ENCODE measurements around the gene USP6NL. TPM values are rescaled to one million over a fixed set of nuclear protein-coding genes. Genes with fewer than 3 reads are reported as not detected.

The USP6NL gene
- total RNA-seq, 1 experiment from 2014 or later, result 21.4 TPM

DNA sequence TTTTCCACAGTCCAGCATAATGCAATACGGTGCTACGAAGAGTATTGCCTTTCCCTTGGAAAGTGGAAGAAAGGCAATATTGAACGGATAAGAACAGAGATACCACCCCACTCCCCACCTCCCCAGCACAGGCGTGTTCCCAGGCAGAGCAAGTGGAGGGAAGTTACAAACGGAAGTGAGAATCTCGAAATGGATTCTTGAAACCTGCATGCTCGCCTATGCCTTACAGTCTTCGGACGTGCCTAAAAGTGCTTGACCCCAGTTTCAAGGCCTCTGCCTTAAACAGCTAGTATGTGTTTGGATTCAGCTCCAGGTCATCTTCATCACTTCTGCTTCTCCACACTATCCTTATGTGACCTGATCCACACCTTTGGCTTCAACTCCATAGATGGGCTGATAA is 35.0 kb upstream of the USP6NL start:
- H3K4me3 Mint-ChIP-seq, result no peak overlapping the region
- H3K27ac Mint-ChIP-seq, result no peak overlapping the region
- no peak for ATAC-seq
- CTCF ChIA-PET, result no interaction called here
- H3K27me3 Mint-ChIP-seq (ENCODE audit: low read depth), result no peaks in the 10 kb centered on the region
- POLR2A ChIA-PET, result no interaction called here
- no peaks in the 10 kb centered on the region for H3K4me1 Mint-ChIP-seq
- TF ChIP-seq ATF1 (CRISPR knock-in tag; IDR thresholded peaks at IDR 0.05) (no peak), OVOL2 (CRISPR knock-in tag; IDR thresholded peaks at IDR 0.05; ENCODE audit: borderline replicate concordance) (no peak), RELA (CRISPR knock-in tag; IDR thresholded peaks at IDR 0.05; ENCODE audit: borderline replicate concordance) (no peak)
- TF ChIP-seq, protein P1, sequence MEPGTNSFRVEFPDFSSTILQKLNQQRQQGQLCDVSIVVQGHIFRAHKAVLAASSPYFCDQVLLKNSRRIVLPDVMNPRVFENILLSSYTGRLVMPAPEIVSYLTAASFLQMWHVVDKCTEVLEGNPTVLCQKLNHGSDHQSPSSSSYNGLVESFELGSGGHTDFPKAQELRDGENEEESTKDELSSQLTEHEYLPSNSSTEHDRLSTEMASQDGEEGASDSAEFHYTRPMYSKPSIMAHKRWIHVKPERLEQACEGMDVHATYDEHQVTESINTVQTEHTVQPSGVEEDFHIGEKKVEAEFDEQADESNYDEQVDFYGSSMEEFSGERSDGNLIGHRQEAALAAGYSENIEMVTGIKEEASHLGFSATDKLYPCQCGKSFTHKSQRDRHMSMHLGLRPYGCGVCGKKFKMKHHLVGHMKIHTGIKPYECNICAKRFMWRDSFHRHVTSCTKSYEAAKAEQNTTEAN (CRISPR knock-in tag; IDR thresholded peaks at IDR 0.05), result no peak
- TF ChIP-seq, protein P2, sequence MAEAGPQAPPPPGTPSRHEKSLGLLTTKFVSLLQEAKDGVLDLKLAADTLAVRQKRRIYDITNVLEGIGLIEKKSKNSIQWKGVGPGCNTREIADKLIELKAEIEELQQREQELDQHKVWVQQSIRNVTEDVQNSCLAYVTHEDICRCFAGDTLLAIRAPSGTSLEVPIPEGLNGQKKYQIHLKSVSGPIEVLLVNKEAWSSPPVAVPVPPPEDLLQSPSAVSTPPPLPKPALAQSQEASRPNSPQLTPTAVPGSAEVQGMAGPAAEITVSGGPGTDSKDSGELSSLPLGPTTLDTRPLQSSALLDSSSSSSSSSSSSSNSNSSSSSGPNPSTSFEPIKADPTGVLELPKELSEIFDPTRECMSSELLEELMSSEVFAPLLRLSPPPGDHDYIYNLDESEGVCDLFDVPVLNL (CRISPR knock-in tag; IDR thresholded peaks at IDR 0.05; ENCODE audit: borderline replicate concordance, low read depth), result no peak
- no peaks in the 10 kb centered on the region for H3K9me3 Mint-ChIP-seq
- DNase-seq (ENCODE audit: low spot score), result no peak
- H3K36me3 Mint-ChIP-seq, result no peaks in the 10 kb centered on the region

DNA sequence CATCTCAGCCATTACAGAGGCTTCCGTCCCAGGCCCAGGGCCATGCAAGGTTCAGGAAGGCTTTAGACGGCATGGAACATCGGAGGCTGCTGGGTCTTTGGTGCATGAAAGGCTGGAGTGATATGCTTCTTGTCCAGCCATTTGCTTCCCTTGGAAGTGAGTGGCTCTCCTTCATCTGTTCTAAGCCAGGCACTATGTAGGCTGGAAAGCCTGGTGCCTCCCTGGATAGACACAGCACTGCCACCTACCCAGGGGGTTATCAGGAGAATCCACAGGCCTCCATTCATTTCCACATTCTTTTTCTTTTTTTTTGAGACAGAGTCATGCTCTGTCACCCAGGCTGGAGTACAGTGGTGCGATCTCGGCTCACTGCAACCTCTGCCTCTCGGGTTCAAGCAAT is 31.6 kb upstream of the USP6NL start:
- no peak for ATAC-seq
- Mint-ChIP-seq H3K36me3 (no peaks in the 10 kb centered on the region), H3K27ac (no peak overlapping the region), H3K4me1 (no peaks in the 10 kb centered on the region), H3K27me3 (ENCODE audit: low read depth) (no peaks in the 10 kb centered on the region), H3K4me3 (no peak overlapping the region), H3K9me3 (no peaks in the 10 kb centered on the region)
- POLR2A ChIA-PET, result no interaction called here
- DNase-seq (ENCODE audit: low spot score), result no peak
- TF ChIP-seq CREM (CRISPR knock-in tag; IDR thresholded peaks at IDR 0.05) (no peak), ZNF263 (CRISPR knock-in tag; IDR thresholded peaks at IDR 0.05; ENCODE audit: low read depth) (no peak)
- TF ChIP-seq, protein P3, sequence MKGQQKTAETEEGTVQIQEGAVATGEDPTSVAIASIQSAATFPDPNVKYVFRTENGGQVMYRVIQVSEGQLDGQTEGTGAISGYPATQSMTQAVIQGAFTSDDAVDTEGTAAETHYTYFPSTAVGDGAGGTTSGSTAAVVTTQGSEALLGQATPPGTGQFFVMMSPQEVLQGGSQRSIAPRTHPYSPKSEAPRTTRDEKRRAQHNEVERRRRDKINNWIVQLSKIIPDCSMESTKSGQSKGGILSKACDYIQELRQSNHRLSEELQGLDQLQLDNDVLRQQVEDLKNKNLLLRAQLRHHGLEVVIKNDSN (CRISPR knock-in tag; IDR thresholded peaks at IDR 0.05), result no peak
- CTCF ChIA-PET, result interaction anchor here (1.6 kb wide), 1 partner anchor 114 kb away, joined by 4 read pairs; no protein-coding TSS in a partner anchor

DNA sequence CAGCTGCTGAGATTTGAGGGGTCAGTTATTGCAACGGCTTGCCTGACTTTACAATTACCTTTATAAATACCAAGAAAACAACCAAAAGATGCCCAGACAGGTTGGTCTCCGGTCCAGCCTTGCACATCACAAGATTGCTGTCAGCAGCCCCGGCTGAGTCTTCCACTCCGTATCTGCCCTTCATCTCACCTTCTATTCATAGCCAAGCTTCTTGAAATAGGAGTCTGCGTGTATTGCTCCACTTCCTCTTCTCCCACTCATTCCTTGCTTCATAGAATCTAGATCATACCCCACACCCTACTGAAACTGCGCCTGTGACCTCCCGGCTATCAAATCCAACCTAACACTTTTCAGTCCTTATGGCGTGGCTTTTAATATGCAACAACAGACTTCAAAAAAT is 31.1 kb upstream of the USP6NL start:
- ChIA-PET POLR2A (no interaction called here), CTCF (interaction anchor here (1.6 kb wide), 1 partner anchor 115 kb away, joined by 4 read pairs; no protein-coding TSS in a partner anchor)
- Mint-ChIP-seq H3K4me3 (no peak overlapping the region), H3K27ac (no peak overlapping the region), H3K4me1 (no peaks in the 10 kb centered on the region), H3K27me3 (ENCODE audit: low read depth) (no peaks in the 10 kb centered on the region), H3K9me3 (no peaks in the 10 kb centered on the region), H3K36me3 (no peaks in the 10 kb centered on the region)
- ATAC-seq, result no peak
- DNase-seq (ENCODE audit: low spot score), result no peak
- TF ChIP-seq EMX1 (CRISPR knock-in tag; IDR thresholded peaks at IDR 0.05) (no peak), RELA (CRISPR knock-in tag; IDR thresholded peaks at IDR 0.05; ENCODE audit: borderline replicate concordance) (no peak), SMAD4 (CRISPR knock-in tag; IDR thresholded peaks at IDR 0.05) (no peak), NFE2L1 (CRISPR knock-in tag; IDR thresholded peaks at IDR 0.05) (no peak), NFYB (CRISPR knock-in tag; conservative IDR thresholded peaks at IDR 0.05; ENCODE audit: low read depth) (no peak), JAZF1 (CRISPR knock-in tag; IDR thresholded peaks at IDR 0.05) (no peak)
- TF ChIP-seq, protein P4, sequence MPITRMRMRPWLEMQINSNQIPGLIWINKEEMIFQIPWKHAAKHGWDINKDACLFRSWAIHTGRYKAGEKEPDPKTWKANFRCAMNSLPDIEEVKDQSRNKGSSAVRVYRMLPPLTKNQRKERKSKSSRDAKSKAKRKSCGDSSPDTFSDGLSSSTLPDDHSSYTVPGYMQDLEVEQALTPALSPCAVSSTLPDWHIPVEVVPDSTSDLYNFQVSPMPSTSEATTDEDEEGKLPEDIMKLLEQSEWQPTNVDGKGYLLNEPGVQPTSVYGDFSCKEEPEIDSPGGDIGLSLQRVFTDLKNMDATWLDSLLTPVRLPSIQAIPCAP (CRISPR knock-in tag; IDR thresholded peaks at IDR 0.05), result no peak
- TF ChIP-seq, protein P5, sequence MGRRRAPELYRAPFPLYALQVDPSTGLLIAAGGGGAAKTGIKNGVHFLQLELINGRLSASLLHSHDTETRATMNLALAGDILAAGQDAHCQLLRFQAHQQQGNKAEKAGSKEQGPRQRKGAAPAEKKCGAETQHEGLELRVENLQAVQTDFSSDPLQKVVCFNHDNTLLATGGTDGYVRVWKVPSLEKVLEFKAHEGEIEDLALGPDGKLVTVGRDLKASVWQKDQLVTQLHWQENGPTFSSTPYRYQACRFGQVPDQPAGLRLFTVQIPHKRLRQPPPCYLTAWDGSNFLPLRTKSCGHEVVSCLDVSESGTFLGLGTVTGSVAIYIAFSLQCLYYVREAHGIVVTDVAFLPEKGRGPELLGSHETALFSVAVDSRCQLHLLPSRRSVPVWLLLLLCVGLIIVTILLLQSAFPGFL (CRISPR knock-in tag; IDR thresholded peaks at IDR 0.05; ENCODE audit: borderline replicate concordance), result no peak
- TF ChIP-seq, protein P6, sequence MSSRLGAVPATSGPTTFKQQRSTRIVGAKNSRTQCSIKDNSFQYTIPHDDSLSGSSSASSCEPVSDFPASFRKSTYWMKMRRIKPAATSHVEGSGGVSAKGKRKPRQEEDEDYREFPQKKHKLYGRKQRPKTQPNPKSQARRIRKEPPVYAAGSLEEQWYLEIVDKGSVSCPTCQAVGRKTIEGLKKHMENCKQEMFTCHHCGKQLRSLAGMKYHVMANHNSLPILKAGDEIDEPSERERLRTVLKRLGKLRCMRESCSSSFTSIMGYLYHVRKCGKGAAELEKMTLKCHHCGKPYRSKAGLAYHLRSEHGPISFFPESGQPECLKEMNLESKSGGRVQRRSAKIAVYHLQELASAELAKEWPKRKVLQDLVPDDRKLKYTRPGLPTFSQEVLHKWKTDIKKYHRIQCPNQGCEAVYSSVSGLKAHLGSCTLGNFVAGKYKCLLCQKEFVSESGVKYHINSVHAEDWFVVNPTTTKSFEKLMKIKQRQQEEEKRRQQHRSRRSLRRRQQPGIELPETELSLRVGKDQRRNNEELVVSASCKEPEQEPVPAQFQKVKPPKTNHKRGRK (CRISPR knock-in tag; IDR thresholded peaks at IDR 0.05; ENCODE audit: borderline replicate concordance), result no peak
- TF ChIP-seq, protein P7, sequence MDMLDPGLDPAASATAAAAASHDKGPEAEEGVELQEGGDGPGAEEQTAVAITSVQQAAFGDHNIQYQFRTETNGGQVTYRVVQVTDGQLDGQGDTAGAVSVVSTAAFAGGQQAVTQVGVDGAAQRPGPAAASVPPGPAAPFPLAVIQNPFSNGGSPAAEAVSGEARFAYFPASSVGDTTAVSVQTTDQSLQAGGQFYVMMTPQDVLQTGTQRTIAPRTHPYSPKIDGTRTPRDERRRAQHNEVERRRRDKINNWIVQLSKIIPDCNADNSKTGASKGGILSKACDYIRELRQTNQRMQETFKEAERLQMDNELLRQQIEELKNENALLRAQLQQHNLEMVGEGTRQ (CRISPR knock-in tag; IDR thresholded peaks at IDR 0.05), result no peak
- TF ChIP-seq, protein P8, sequence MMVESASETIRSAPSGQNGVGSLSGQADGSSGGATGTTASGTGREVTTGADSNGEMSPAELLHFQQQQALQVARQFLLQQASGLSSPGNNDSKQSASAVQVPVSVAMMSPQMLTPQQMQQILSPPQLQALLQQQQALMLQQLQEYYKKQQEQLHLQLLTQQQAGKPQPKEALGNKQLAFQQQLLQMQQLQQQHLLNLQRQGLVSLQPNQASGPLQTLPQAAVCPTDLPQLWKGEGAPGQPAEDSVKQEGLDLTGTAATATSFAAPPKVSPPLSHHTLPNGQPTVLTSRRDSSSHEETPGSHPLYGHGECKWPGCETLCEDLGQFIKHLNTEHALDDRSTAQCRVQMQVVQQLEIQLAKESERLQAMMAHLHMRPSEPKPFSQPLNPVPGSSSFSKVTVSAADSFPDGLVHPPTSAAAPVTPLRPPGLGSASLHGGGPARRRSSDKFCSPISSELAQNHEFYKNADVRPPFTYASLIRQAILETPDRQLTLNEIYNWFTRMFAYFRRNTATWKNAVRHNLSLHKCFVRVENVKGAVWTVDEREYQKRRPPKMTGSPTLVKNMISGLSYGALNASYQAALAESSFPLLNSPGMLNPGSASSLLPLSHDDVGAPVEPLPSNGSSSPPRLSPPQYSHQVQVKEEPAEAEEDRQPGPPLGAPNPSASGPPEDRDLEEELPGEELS (CRISPR knock-in tag; IDR thresholded peaks at IDR 0.05), result no peak
- TF ChIP-seq, protein P1 (CRISPR knock-in tag; IDR thresholded peaks at IDR 0.05), result no peak
